ENCODE results near the gene ZNF585A.
A peak's percentile ranks its signal among the peaks of the same experiment; 100 is the strongest.
"Not testable (repeated sequence)": the region's sequence is repeated elsewhere in the genome, so short reads cannot be mapped to it uniquely, and the experiment has no call there.

The ZNF585A gene

DNA sequence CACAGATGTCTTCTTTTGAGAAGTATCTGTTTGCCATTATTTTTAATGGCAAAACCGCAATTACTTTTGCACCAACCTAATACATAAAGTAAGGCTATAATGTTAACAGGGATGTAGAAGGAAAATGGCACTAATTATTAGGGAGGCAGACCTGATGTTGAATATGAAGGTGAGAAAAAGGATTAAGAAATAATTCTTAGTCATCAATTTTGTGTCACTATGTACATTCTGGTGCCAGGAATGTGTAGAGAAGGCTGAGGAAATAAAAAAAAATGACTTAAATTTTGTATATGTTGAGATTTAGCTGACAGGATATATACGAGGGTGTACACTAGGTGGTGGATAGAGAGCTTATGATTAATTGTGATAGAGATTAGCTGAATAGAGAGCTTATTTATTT is 25.3 kb upstream of the ZNF585A start:
- Histone ChIP-seq H3K4me3 (no peak overlapping the region), H3K27ac (no peak overlapping the region)
- TF ChIP-seq, protein P1, sequence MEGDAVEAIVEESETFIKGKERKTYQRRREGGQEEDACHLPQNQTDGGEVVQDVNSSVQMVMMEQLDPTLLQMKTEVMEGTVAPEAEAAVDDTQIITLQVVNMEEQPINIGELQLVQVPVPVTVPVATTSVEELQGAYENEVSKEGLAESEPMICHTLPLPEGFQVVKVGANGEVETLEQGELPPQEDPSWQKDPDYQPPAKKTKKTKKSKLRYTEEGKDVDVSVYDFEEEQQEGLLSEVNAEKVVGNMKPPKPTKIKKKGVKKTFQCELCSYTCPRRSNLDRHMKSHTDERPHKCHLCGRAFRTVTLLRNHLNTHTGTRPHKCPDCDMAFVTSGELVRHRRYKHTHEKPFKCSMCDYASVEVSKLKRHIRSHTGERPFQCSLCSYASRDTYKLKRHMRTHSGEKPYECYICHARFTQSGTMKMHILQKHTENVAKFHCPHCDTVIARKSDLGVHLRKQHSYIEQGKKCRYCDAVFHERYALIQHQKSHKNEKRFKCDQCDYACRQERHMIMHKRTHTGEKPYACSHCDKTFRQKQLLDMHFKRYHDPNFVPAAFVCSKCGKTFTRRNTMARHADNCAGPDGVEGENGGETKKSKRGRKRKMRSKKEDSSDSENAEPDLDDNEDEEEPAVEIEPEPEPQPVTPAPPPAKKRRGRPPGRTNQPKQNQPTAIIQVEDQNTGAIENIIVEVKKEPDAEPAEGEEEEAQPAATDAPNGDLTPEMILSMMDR (IDR thresholded peaks at IDR 0.05), result no peak
- DNase-seq (ENCODE audit: low spot score), result no peak

DNA sequence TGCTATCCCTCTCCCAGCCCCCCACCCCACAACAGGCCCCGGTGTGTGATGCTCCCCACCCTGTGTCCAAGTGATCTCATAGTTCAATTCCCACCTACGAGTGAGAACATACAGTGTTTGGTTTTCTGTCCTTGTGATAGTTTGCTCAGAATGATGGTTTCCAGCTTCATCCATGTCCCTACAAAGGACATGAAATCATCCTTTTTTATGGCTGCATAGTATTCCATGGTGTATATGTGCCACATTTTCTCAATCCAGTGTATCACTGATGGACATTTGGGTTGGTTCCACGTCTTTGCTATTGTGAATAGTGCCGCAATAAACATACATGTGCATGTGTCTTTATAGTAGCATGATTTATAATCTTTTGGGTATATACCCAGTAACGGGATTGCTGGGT is 24.6 kb upstream of the ZNF585A start:
- not testable (repeated sequence) for H3K4me3 ChIP-seq; H3K27ac ChIP-seq; DNase-seq (ENCODE audit: low spot score)

DNA sequence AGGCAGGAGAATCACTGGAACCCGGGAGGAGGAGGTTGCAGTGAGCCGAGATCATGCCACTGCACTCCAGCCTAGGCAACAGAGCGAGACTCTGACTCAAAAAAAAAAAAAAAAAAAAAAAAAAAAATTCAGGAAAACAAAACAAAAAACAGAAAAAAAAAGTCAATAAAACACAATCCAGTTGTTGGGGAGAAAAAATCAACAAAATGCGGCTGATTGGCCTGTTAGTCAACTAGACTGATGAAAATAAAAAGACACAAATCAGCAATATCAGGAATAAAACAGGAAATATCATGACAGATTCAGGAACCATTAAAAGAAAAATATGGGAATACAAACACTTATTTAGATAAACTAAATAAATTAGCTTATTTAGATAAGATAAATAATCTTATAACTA is 22.8 kb upstream of the ZNF585A start:
- not testable (repeated sequence) for DNase-seq (ENCODE audit: low spot score); H3K4me3 ChIP-seq; H3K27ac ChIP-seq

DNA sequence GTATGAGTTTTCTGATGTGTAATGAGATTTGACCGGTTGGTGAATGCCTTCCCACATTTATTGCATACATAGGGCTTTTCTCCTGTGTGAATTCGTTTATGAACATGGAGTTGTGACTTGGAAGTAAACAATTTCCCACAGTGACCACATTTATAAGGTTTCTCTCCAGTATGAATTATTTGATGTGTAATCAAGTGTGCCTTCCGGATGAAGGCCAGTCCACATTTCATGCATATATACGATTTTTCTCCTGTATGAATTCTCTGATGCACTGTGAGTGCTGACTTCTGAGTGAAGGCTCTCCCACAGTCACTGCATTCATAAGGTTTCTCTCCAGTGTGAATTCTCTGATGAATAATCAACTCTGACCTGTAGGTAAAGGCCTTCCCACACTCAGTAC is 13.6 kb upstream of the ZNF585A start:
- DNase-seq (ENCODE audit: low spot score), result not testable (repeated sequence)
- H3K4me3 ChIP-seq, result peak overlapping the region; percentile 44

DNA sequence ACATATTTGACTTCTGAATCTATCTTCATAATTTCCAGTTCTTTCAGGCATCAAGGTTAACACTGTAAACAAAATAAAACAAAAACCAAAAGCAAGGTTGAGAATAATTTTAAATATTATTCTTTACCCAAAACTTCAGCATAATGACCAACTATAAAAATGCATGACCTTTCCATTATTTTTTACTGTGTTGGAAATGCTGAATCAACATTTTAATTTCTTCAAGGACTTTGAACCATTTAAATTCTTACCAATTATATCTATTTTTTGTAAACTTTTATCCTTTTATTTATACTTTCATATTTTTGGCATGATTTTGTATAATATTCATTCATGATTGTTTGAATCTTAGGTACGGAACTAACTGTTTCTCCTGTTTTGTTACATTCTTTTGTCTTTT is 6.9 kb downstream of the ZNF585A start:
- Histone ChIP-seq H3K27ac (no peak overlapping the region), H3K4me3 (no peak overlapping the region)
- DNase-seq (ENCODE audit: low spot score), result no peak
- TF ChIP-seq, protein P1 (IDR thresholded peaks at IDR 0.05), result no peak

More for the DNA sequence above, 13.6 kb upstream of the ZNF585A start:
- H3K27ac ChIP-seq, result not testable (repeated sequence)

DNA sequence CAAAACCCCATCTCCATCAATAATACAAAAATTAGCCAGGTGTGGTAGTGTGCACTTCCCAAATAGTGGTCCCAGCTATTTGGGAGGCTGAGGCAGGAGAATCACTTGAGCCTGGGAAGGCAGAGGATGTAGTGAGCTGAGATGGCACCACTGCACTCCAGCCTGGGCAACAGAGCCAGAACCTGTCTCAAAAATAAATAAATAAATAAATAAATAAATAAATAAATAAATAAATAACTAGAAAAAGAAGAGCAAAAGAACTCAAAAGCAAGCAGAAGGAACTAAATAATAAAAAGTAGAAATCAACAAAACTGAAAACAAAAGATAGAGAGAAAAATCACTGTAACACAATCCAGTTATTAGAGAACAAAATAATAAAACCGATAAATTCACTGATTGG is 12.3 kb downstream of the ZNF585A start:
- no peak for DNase-seq (ENCODE audit: low spot score)
- no peak overlapping the region for H3K27ac ChIP-seq
- no peak overlapping the region for H3K4me3 ChIP-seq
- TF ChIP-seq, protein P1 (IDR thresholded peaks at IDR 0.05), result no peak

DNA sequence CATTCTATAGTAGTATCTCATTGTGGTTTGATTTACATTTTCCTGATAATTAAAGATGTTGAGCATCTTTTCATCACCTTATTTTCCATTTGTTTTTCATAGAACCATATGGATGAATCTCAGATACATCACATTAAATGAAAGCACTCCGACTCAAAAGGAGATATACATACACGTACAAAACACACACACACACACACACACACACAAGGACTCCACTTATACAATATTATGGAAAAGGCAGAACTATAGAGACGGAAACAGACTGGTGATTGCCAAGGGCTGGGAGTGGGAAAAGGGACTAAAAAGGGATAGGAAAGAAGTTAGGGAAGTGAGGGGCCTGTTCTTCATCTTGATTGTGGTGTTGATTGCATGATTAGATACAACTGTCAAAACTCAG is 24.3 kb downstream of the ZNF585A start:
- H3K4me3 ChIP-seq, result no peak overlapping the region
- DNase-seq (ENCODE audit: low spot score), result no peak
- TF ChIP-seq, protein P1 (IDR thresholded peaks at IDR 0.05), result no peak
- no peak overlapping the region for H3K27ac ChIP-seq

DNA sequence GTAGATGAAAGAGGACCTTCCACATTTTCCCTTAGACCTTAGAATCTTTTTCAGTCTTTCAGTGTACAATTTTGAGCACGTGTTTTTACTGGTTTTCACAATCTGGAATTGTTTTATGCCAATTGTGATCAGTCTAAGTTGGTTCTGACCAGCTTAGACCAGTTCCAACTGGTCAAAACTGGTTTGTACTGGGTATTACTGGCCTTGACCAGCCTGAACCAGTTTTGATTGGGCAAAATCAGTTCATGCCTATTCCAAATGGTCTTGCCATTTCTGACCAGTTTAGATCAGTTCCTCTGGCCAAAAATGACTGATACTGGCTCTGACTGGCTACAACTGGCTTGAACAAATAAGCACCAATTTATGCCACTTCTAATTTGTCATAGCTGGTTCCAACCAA is 36.4 kb downstream of the ZNF585A start:
- TF ChIP-seq, protein P1 (IDR thresholded peaks at IDR 0.05), result no peak
- H3K27ac ChIP-seq, result no peak overlapping the region
- no peak for DNase-seq (ENCODE audit: low spot score)
- H3K4me3 ChIP-seq, result no peak overlapping the region

DNA sequence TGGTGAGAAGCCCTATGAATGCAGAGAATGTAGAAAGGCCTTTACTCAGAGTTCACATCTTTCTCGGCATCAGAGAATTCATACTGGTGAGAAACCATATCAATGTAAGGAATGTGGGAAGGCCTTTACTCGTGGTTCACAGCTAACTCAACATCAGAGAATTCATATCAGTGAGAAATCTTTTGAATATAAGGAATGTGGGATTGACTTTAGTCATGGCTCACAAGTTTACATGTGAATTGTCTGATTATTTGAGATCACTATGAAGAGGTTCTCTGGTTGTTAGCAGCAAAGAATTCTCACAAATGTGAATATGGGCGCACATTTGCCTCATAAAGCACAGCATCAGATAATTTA is 43.7 kb downstream of the ZNF585A start:
- H3K27ac ChIP-seq, result no peak overlapping the region
- TF ChIP-seq, protein P1 (IDR thresholded peaks at IDR 0.05), result no peak
- DNase-seq (ENCODE audit: low spot score), result no peak
- H3K4me3 ChIP-seq, result peak overlapping the region; percentile 32

Data from coronary artery (tissue), 2 donors.